ENCODE results near the gene CACNA1C.

The CACNA1C gene

DNA sequence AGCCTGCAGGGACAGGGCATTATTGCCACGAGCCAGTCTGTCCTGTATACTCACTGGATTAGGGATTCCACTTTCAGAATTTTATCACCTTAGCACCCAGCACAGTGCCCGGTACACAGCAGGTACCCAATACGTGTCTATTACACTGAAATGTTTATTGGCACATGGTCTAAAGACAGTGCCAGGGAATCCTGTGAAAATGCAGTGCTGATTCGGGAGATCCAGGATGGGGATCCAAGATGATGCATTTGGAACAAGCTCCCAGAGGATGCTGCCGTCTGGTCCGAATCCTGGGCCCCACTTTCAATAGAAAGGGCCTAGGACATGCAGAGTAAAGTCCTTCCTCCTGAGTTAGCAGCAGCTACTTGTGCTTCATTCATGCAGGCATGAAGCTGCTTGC is 230.7 kb downstream of the CACNA1C start:
- no peak for DNase-seq (ENCODE audit: low read depth)

DNA sequence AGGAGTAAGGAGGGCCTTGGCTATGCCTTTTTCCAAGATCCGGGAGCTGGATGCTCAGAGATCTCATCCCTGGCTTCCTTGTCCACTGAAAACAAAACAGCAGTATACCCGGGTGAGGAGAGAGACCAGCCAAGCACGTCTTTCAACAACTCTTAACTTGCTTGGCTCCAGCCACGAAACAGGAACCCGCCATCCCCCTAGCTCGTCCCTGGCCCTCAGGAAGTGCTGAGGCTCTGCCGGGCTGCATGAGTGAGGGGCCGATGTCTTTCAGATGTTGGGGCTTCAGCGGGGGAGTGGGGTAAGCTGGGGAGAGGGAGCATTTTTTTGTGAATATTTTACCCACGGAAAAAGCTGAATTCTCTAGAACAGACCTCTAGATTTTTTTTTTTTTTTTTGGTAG is 231.1 kb downstream of the CACNA1C start:
- no peak for DNase-seq (ENCODE audit: low read depth)

DNA sequence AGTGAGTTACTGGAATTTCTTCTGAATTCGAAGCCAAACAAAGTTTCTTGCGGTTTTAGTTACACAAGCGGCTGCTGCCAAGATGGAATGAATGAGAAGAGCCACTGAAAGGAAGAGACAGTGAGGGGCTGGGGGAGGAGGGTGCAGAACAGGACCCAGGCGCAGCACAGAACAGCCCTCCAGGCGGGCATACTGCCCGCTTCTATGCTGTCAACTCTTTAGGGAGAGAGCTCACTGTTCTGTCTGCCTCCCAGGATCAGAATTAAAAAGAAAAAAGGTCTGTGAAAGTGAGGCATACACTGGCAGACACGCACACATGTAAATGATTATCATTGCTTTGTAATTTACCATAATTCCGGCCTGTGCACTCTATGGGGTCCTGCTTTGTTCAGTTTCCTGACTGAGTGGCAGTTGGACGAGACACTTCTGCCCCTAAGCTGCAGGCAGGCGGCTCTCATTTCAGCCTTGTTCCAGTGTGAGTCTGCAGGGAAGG is 231.6 kb downstream of the CACNA1C start:
- no peak for DNase-seq (ENCODE audit: low read depth)

DNA sequence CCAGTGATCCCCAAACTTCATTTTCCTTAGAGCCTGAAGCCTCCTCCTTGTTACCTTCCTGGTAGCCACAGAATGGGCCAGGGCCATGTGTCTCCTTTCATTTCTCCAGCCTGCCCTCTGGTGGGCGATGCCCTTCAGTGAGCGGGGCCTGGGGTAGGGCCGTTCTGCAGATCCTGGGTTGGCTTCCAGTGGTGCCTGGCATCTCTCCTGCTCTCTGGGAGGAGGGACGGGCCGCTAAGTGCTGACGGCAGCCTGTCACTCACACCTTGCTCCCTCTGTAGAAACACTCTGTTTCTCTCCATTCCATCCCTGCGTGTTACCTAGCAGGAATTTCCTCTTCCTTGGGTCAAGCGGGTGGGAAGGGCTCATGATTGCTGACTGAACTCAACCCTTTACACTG is 232.1 kb downstream of the CACNA1C start:
- DNase-seq (ENCODE audit: low read depth), result no peak

DNA sequence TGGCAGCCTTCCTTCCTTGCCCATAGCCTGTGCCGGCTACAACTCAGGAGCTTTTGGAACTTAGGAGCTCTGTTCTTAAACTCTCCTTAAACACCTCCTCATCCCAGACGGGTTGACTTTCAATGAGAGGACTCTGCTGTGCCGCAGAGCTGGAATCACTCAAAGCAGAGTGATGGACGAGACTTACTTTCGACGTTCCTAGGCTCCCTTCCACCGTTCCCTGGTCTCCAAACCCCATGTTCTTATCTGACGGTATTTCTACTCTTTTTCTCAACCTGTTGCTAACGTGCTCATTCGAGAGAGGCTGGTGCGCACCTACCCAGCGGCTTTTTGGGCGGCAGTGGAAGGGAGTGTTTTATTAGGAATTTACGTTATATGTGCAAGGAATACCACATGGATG is 232.7 kb downstream of the CACNA1C start:
- DNase-seq (ENCODE audit: low read depth), result no peak

DNA sequence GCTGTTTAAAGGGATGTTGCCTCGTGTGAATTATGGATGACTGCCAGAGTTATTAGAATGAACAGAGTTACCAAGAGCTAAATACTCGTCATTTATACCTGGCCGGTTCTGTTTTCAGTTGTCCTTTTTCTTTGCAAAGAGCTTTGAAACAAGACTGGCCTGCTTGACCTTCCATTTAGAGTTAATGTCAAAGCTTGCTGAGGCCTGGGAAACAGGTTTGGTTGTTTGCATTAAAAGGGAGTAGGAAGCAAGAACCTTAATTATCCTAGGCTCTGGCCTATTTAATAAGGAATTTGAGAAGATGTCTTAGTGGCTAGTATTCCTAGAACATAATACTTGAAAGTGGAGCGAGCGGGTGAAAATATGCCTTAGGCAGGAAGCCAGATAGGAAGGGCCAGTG is 233.3 kb downstream of the CACNA1C start:
- DNase-seq (ENCODE audit: low read depth), result no peak

DNA sequence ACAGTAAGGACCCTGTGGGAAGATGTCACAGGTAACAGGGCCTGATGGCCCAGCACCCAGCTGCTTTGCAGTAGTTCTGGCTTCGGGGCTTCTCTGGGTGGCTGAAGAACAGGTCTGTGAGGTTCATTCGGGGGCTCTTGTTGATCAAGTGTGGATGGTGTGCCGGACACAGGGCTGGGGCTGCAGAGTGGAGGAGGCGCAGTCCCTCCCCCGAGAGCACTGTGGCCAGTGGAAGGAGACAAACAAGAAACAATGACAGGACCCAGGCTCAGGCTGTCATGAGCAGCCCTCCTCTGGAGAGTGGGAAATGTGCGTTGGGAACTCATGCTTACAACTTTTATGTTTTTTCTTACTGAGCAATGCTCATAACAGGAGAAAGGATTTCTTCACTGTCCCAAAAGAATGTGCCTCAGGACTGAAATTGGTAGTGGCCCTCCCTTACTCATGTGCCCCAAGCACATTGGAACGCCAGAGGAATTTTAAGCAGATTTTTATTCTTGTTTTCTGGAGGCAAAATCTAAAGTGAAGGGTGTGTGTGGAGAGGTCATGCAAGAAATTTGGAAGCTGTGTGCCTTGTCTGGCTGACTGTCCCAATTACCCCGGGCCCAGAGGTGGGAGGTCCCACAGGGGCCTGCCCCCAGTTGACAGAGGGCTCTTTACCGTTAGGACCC is 233.8 kb downstream of the CACNA1C start:
- DNase-seq (ENCODE audit: low read depth), result no peak

DNA sequence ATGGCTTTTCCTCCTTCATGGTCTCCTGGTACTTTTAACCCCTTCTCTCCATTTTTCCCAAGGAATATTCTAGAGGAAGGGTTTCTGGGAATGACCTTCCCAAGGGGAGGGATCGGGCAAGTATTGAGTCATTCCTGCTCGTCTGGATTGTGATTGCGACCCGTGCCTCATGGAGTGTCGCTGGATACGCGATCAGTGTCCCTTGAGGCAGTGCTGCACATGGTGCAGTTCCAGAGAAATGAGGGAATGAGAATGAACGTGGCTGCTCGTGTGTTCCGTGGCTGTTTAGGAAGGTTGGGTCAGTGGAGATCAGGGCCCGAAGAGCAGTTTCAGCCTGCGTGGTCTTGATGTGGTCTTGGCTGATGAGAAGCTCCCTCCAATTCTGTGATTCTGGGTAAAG is 234.4 kb downstream of the CACNA1C start:
- DNase-seq (ENCODE audit: low read depth), result no peak

DNA sequence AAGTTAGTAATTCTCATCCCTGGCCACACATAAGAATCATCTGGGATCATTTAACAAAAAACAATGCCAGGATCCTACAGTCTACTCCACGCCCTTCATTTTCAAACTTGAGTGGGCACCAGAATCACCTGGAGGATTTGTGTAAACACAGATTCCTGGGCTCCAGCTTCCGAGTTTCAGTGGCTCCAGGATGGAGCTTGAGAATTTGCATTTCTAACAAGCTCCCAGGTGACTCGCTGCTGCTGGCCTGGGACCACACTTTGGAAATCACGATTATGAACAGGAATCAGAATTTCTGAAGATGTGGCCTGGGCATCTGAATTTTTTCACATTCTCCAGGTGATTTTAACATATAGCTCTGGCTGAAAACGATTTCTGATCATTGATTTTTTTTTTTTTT is 234.8 kb downstream of the CACNA1C start:
- no peak for DNase-seq (ENCODE audit: low read depth)

DNA sequence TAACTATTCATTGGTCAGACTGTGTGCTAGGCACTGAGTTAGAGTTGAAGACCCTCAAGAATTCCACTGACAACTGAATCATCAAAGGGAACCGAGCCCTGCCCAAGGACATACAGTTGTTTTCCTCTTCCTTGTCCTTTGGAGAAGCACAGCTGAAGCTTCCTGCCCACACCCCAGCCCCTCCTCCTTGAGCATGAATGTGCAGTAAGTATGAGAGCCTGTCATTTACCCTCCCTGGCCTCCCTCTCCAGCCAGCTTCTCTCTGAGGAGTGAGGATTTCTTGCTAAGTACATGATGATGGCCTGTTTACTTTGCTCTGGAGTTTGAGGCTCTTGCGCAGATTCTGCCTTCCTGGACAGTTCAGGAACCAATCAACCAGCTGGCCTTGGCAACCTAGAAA is 235.2 kb downstream of the CACNA1C start:
- no peak for DNase-seq (ENCODE audit: low read depth)

DNA sequence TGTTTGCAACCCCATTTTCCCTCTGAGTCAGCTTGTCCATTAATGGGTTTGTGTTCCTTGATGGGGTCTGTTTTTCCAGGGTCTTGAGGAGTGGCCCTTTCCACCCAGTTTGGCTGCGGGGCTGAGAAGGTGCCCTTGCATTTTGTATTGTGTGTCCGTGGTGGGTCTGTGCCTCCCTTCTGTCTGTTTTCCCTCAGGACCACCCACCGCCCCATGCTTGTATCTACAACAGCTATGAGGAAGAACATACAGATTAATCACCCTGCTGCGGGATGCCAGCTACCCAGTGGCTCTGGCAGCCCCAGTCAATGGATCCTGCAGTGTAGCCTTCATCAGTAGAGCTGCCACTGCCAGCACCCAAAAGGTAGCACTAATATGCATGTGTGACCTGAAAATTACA is 235.7 kb downstream of the CACNA1C start:
- no peak for DNase-seq (ENCODE audit: low read depth)

DNA sequence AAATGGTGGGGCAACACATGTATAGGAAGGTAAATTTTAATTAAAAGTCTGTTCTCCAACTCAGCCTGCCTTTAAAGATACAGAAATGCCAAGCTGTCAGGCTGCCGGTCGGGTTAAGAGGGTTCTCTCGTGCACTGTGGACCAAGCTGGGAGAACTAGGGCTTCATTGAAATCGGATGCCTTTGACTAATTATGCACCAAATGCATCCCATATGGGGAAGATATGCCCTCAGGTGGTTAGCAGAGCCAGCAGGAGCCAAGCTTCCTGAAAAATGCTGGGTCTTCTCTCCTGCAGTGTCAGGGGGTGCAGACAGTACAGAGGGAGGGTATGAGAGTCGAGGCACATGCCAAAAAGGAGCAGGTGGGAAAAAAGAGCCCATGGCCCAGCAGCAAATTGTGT is 236.1 kb downstream of the CACNA1C start:
- no peak for DNase-seq (ENCODE audit: low read depth)

DNA sequence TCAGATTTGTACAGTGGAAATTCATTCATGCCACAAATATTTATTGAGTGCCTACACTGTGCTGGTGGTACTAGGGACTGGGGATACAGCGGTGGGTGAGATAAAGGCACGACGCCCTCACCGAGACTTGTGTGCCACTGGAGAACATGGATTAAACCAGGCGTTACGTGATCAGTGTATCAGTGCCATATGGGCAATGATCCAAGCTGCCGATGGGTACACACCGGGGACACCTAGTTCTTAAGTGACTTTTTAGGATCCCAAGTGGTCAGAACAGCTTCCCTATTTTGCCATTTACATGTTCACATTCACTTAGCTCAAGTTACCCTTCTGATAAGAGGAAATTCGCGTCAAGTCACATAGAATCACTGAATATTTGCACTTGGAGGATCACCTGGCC is 236.7 kb downstream of the CACNA1C start:
- no peak for DNase-seq (ENCODE audit: low read depth)

DNA sequence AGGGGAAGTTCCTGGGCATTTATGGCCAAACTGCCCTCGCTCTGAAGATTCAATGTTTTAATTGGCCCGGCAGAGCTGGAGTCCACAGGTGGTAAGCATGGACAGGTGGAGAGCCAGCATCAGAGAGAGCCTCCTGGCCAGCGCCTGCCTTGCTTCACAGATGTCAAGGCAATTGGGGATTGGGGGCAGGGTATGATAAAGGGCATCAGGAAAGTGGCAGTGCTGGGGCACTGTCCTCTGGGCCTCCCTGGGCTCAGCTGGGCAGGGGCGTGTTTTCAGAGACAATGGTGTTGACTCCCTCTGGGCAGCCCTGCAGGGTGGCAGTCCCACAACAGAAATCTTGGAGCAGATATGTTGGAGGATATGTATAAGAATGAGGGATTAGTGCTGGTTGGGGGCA is 237.3 kb downstream of the CACNA1C start:
- DNase-seq (ENCODE audit: low read depth), result no peak

DNA sequence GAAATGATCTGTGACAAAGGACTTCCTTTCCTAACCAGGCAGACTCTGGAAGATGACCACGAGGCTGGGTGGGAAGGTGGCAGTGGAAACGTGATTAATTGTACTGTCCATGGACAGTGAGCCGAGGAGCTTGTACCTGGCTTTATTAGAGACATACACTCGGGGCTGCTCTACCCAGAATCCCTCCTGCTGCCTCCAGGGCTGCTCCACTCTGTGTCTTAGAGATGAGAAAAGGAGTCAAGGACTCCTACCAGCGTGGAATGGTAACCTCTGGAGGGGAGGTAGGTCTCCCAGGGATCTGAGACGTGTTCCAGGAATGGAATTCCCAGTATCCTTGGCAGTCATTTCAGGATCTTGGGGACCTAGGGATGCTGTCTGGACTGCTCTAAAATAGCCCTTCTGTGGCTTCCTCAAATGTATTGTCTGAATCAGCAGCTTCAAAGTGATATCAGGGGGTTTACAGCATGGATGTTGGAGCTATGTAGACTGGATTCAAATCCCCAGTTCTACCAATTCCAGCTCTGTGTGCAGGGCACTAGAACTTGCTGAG is 237.8 kb downstream of the CACNA1C start:
- no peak for DNase-seq (ENCODE audit: low read depth)

DNA sequence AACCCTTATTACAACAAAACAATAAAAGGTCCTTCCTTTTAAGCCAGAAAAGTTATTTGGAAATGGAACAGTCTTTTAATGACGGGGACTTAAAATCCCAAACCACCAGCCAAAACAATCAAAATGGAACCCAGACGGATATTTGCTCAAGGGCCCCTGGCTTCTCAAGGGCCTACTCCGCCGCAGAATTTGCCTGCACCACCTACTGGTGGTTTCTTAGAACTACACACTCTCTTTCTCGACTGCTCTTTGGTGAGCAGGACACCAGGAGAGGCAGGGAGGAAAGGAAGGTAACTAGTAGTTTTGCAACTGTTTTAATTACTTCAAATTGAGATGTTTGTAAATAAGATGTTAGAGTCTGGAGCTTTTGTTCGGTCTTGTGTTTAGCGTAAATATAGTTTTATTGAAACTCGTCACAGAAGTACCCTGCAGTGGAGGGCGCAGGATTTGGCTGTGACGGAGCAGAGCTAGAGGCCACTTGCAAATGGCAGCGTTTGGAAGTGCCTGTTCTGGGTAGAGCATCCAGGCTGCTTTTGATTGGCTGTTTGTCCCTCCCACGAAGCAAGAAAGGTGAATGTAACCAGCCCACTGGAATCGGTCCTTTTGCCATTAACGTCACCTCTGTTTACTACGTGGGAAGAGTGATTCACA is 238.5 kb downstream of the CACNA1C start:
- no peak for DNase-seq (ENCODE audit: low read depth)

DNA sequence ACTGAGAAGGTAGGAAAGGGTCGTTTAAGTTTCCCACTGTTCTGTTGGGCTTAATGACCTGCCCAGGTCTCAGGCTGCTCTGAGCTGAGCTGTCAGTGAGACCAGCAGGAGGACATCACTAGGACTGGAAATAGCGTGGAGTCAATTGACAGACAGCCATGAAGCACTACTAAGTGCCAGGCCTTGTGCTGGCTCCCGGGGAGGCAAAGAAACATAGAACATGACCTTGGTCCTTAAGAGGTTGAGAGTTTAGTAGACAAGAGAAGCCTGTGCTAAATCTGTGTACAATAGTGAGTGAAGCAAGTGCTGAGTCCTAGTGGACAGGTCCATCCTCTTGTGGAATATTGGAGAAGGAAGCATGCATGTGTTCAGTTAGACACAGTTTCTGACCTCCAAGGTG is 239.2 kb downstream of the CACNA1C start:
- no peak for DNase-seq (ENCODE audit: low read depth)

DNA sequence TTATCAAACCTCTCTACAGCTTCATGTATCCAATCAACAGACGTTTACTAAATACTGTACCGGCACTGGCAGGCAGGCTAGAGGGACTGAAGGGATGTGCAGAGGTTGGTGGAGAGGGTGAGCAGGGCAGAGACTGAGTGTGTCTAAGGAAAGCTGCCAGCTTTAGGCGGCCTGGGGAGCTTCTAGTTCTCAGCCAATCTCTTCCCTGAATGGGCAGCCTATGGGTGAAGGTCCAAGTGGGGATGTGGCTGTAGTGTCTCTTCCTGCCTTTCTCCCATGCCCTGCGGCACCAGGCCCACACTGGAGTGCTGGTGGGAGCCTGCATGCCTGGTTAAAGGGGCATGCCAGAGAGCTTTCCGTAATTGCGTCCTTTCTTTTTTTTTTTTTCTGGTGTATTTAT is 239.8 kb downstream of the CACNA1C start:
- DNase-seq (ENCODE audit: low read depth), result no peak

DNA sequence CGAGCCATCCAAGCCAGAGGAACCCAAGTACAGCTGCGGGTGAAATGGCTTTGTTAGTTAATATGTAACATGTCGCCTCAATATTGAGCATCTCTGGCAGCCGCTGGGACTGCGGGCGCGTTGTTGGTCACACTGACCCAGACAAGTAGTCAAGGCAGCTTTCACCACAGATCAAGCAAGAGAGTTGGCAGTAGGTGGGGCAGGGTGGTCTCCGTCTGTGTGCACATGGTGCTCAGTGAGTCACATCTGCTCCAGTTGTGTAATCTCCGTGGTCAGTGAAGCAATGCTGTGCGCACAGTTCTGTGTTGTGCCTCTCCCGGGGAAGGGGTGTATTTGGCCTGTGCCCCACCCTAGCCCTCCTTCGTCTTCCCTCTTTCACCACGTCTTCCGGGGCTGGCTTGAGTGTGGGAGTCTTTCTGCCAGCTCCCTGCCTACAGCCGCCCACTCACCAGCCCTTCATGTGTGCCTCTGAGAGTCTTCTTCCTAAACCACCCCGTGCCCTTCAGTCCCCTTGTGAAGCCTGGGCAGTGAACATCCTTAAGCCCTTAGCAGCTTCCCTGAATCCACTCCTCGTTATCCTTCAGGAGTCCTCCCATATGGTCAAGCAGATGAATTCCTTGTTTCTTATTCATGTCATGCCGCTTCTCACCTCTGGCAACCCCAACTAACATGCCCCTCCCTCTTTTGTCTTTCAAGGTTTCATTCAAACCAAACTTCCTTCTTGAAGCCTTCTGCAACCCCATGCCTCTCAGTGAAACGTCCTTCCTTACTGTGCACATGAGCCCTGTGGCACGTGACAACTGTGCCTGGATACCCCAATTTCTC is 242.1 kb downstream of the CACNA1C start:
- DNase-seq (ENCODE audit: low read depth), result no peak

DNA sequence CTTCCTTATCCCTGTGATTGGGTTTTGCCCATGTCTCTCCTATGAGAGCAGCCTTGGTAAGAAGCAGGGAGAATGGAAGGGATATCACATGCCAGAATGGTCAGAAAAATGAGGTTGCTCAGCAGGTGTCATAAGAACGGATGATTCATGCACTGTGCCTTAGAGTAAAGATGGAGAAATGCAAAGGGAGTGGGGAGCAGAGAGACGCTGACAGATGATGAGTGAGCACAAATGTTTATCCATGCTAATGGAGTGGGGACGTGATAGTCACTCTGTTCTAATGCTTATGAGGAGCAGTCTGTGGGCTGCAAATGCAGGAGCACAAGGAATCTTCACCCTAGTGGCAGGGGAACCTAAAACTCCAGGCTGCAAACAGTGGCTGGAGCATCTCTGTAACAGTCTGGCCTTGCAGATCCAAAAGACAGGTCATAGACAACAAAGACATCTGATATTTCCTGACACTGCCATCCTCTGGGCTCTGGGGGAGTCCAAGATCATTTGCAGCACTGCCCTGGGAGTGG is 243.2 kb downstream of the CACNA1C start:
- DNase-seq (ENCODE audit: low read depth), result no peak

DNA sequence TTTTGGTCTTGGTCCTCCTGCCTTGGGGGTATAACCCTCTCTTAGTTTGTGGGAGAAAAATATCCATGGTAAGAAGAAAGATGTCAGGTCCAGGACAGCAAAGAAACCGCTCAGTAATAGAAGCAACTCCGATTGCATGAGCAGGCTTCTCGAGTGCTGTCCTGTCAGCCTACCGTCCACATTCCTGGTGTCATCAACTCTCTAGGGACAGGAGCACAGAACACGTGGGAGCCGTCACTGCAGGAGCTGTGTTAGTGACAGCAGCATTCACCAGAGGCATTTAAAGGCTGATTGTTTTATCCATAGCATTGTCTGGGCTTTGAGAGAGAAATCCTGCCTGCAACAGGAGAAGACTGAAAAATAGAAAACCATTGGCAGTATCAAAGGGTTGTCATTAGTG is 244.2 kb downstream of the CACNA1C start:
- DNase-seq (ENCODE audit: low read depth), result no peak

DNA sequence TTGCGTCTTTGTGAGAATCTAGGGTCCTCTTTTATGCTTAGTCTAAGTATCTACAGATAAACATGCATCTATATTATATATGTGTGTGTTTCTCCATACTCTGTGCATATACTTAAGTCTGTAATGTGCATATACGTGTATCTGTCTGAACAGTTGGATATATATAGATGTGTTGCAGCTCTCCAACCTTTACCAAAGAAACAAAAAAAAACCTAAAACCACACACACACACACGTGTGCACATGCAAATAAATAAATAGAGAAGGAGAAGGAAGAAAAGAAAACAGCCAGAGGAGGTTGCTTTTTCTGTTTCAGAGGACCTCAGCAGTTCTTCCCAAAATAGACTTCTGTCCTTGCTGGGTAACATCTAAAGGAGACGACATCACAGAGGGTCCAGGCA is 244.9 kb downstream of the CACNA1C start:
- no peak for DNase-seq (ENCODE audit: low read depth)
